OCI-LY7 (cell line): ENCODE results near the gene SNTN. TPM values are rescaled to one million over a fixed set of nuclear protein-coding genes. Genes with fewer than 3 reads are reported as not detected.
"Not testable (repeated sequence)": the region's sequence is repeated elsewhere in the genome, so short reads cannot be mapped to it uniquely, and the experiment has no call there.

ENCODE experiments used
- BruUV-seq: library from RNA; stranded (reverse); fragments of 400-500 nt; replicated peaks from 2 replicates; lab custom pipeline; 2021; lab: Mats Ljungman, UMichigan
- CTCF ChIA-PET: fragments of 300-600 bp; sonication (Branson Sonifier 250); formaldehyde crosslinking; loops from one replicate; lab custom pipeline; 2022; ENCODE audit warnings: antibody characterized with exemption; ENCODE audit not compliant: unreplicated experiment; lab: Charles Lee
- POLR2A ChIA-PET: fragments of 300-600 bp; sonication (Branson Sonifier 250); formaldehyde crosslinking; loops from one replicate; lab custom pipeline; 2022; ENCODE audit warnings: antibody characterized with exemption; lab: Charles Lee
- DNase-seq: peaks from one replicate; pipeline ENCODE4 v3.0.0-alpha.2; 2015; ENCODE audit warnings: low spot score
- H2AFZ ChIP-seq: fragments of 200-600 bp; sonication (generic), shearing (Covaris generic); 2 replicates; pipeline ENCODE4 v1.6.1; 2014; ENCODE audit warnings: mild to moderate bottlenecking, antibody characterized with exemption, low read length, moderate library complexity
- H3K27ac ChIP-seq: fragments of 200-600 bp; sonication (generic); 2 replicates; pipeline ENCODE4 v1.5.1; 2014; ENCODE audit warnings: mixed run types, low read depth, mild to moderate bottlenecking, moderate library complexity, low read length, inconsistent platforms; ENCODE audit not compliant: poor library complexity, severe bottlenecking
- H3K36me3 ChIP-seq: fragments of 200-600 bp; sonication (generic); 2 replicates; pipeline ENCODE4 v1.6.1; 2014; ENCODE audit warnings: mild to moderate bottlenecking, antibody characterized with exemption, low read length, moderate library complexity, mixed read lengths; ENCODE audit not compliant: insufficient read depth
- H3K4me1 ChIP-seq: fragments of 200-600 bp; sonication (generic); 2 replicates; pipeline ENCODE4 v1.5.1; 2014; ENCODE audit warnings: mild to moderate bottlenecking, low read length; ENCODE audit not compliant: insufficient read depth, poor library complexity, severe bottlenecking
- H3K4me2 ChIP-seq: fragments of 200-600 bp; sonication (generic); 2 replicates; pipeline ENCODE4 v1.6.1; 2014; ENCODE audit warnings: mild to moderate bottlenecking, low read length
- H3K4me3 ChIP-seq: fragments of 200-600 bp; sonication (generic); 2 replicates; pipeline ENCODE4 v1.5.1; 2014; ENCODE audit warnings: mild to moderate bottlenecking, low read depth, low read length; ENCODE audit not compliant: poor library complexity, severe bottlenecking
- H3K79me2 ChIP-seq: fragments of 200-600 bp; sonication (generic); 2 replicates; pipeline ENCODE4 v1.6.1; 2016; ENCODE audit warnings: low read depth, mild to moderate bottlenecking, low read length, moderate library complexity, mixed read lengths; ENCODE audit not compliant: insufficient read depth
- H3K9me2 ChIP-seq: fragments of 200-600 bp; sonication (generic); 2 replicates; pipeline ENCODE4 v1.6.1; 2016; ENCODE audit warnings: mild to moderate bottlenecking, low read length, mixed read lengths; ENCODE audit not compliant: insufficient read depth
- H3K9me3 ChIP-seq: fragments of 200-600 bp; sonication (generic); 2 replicates; pipeline ENCODE4 v1.6.1; 2014; ENCODE audit warnings: mild to moderate bottlenecking, mixed run types, low read length, mixed read lengths
- H4K20me1 ChIP-seq: fragments of 200-600 bp; sonication (generic); 2 replicates; pipeline ENCODE4 v1.6.1; 2014; ENCODE audit warnings: mild to moderate bottlenecking, antibody characterized with exemption, low read length, moderate library complexity, mixed read lengths; ENCODE audit not compliant: insufficient read depth
- EZH2phosphoT487 ChIP-seq: fragments of 200-600 bp; sonication (generic); IDR thresholded peaks from 2 replicates; pipeline ENCODE4 v1.6.1; 2018; ENCODE audit warnings: low read depth, borderline replicate concordance, mild to moderate bottlenecking, mixed run types, antibody characterized with exemption, low read length, moderate library complexity, mixed read lengths
- intact Hi-C: fragments of 100-400 bp; cut with micrococcal nuclease; formaldehyde crosslinking; loops from one replicate; pipeline ENCODE4 v1.10.0; 2022; ENCODE audit not compliant: unreplicated experiment
- total RNA-seq, 2 experiments: library from RNA; depleted of rRNA in 1 of 2; stranded (reverse); fragments of >200 nt in 1 of 2; shearing (Covaris generic) in 1 of 2; gene quantifications; 2 replicates each; pipeline ENCODE4 v1.2.3, GENCODE V29; 2014 to 2022
- TF ChIP-seq, protein P1 (sequence below): fragments of 200-600 bp; sonication (generic); conservative IDR thresholded peaks from 2 replicates; pipeline ENCODE4 v1.5.1; 2014; ENCODE audit warnings: mild to moderate bottlenecking, antibody characterized with exemption, low read length, moderate library complexity, mixed read lengths

SNTN gene
- total RNA-seq, 2 experiments from 2014 or later, result not detected

DNA sequence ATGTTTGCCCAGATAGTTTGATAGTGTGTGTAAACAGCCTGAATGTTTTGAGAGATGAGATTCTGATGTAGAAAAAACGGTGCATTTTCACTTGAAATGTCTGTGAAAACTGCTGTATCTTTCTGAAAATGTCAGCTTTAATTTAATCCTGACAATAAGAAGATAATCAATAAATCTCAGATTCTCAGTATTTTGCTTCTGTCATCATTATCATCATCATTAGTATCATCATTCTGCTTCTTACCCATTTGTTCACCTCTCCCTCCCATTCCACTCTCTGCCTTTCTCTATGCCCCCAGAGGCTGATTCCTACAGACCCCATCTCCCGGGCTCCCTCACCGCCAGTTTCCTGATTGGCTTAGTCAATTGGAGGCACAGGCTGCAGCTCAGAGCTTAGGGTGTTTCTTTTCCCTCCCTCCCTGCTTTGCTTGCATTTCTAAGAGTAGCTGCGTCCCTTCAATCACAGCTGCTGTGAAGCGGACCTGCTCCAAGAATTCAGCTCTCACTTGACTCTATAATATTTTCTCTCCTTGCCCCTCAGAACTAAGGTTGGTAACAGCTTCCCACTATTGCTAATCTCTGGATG, 8.2 kb upstream of the SNTN start:
- Histone ChIP-seq H3K4me3 (no peak overlapping the region), H3K9me2 (no peaks in the 10 kb centered on the region), H3K4me1 (no peaks in the 10 kb centered on the region), H3K9me3 (no peaks in the 10 kb centered on the region), H3K27ac (no peak overlapping the region), H3K36me3 (no peaks in the 10 kb centered on the region), H4K20me1 (no peaks in the 10 kb centered on the region), H2AFZ (no peak overlapping the region), H3K4me2 (no peak overlapping the region), H3K79me2 (no peaks in the 10 kb centered on the region)
- no peak for DNase-seq
- no peak for TF ChIP-seq EZH2phosphoT487
- TF ChIP-seq, protein P1, sequence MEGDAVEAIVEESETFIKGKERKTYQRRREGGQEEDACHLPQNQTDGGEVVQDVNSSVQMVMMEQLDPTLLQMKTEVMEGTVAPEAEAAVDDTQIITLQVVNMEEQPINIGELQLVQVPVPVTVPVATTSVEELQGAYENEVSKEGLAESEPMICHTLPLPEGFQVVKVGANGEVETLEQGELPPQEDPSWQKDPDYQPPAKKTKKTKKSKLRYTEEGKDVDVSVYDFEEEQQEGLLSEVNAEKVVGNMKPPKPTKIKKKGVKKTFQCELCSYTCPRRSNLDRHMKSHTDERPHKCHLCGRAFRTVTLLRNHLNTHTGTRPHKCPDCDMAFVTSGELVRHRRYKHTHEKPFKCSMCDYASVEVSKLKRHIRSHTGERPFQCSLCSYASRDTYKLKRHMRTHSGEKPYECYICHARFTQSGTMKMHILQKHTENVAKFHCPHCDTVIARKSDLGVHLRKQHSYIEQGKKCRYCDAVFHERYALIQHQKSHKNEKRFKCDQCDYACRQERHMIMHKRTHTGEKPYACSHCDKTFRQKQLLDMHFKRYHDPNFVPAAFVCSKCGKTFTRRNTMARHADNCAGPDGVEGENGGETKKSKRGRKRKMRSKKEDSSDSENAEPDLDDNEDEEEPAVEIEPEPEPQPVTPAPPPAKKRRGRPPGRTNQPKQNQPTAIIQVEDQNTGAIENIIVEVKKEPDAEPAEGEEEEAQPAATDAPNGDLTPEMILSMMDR, result no peak
- ChIA-PET POLR2A (interaction anchor here (0.6 kb wide), 1 partner anchor 278 kb away, joined by 3 read pairs; no protein-coding TSS in a partner anchor), CTCF (no interaction called here)
- BruUV-seq, result no TSS peak
- intact Hi-C loops, result no loop called here

DNA sequence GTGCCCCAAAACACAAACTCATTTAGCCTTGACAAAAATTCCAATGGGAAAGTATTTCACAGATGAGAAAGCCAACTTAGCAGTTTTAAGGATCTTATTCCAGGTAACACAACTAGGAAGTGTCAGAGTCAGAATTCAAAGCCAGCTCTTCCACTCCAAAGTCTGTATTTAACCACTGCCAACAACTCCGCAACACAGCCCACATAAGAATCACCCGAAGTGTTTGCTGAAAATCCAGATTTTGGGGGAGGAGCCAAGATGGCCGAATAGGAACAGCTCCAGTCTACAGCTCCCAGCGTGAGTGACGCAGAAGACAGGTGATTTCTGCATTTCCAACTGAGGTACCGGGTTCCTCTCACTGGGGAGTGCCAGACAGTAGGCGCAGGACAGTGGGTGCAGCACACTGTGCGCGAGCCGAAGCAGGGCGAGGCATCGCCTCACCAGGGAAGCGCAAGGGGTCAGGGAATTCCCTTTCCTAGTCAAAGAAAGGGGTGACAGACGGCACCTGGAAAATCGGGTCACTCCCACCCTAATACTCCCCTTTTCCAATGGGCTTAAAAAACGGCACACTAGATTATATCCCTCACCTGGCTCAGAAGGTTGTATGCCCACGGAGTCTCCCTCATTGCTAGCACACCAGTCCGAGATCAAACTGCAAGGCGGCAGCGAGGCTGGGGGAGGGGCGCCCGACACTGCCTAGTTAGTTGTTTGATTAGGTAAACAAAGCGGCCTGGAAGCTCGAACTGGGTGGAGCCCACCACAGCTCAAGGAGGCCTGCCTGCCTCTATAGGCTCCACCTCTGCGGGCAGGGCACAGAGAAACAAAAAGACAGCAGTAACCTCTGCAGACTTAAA, 7.3 kb upstream of the SNTN start:
- H3K4me3 ChIP-seq, H3K27ac ChIP-seq, intact Hi-C loops, BruUV-seq, H3K79me2 ChIP-seq, POLR2A ChIA-PET, H3K36me3 ChIP-seq, H3K4me1 ChIP-seq, H3K4me2 ChIP-seq, DNase-seq, H4K20me1 ChIP-seq, H2AFZ ChIP-seq, CTCF ChIA-PET, H3K9me2 ChIP-seq, H3K9me3 ChIP-seq: not testable (repeated sequence)

DNA sequence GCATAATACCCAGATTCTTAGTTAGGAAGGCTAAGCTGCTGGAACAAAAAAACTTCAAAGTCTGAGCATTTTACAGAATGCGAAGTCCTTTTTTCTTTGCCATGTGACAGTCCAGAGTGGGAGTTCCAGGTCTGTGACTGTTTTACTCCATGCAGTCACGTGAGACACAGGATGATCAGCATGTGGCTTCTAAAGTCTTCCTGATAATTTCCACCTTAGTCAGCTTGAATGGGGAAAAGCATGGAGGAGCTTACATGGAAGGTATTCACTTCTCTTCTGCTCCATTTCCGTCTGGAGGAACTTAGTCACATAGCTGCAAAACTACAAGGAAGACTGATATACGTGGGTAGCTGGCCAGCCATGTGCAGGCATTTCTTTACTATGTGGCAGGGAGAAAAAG, 1.7 kb downstream of the SNTN start:
- Histone ChIP-seq H3K4me1 (no peaks in the 10 kb centered on the region), H3K79me2 (no peaks in the 10 kb centered on the region), H3K9me2 (no peaks in the 10 kb centered on the region), H3K4me3 (no peak overlapping the region), H3K9me3 (no peaks in the 10 kb centered on the region), H3K4me2 (no peak overlapping the region), H2AFZ (no peak overlapping the region), H4K20me1 (no peaks in the 10 kb centered on the region), H3K36me3 (no peaks in the 10 kb centered on the region), H3K27ac (no peak overlapping the region)
- BruUV-seq, result no TSS peak
- intact Hi-C loops, result no loop called here
- POLR2A ChIA-PET, result no interaction called here
- CTCF ChIA-PET, result no interaction called here
- DNase-seq, result no peak
- TF ChIP-seq, protein P1, result no peak
- no peak for TF ChIP-seq EZH2phosphoT487
